K562 (cell line): Measurements from ENCODE around the gene FNDC11. TPM values are rescaled to one million over a fixed set of nuclear protein-coding genes. Genes with fewer than 3 reads are reported as not detected.

ENCODE experiments used
- CTBP1 ChIP-seq: fragments of 450-650 bp; IDR thresholded peaks from 2 replicates; pipeline ENCODE4 v1.6.1; 2016; ENCODE audit warnings: borderline replicate concordance
- E2F1 ChIP-seq: sonication (generic); formaldehyde crosslinking; IDR thresholded peaks from 2 replicates; pipeline ENCODE4 v1.8.1; 2023; ENCODE audit warnings: mild to moderate bottlenecking, missing genetic modification reagents, moderate library complexity
- GABPB1 ChIP-seq: sonication (generic); formaldehyde crosslinking; IDR thresholded peaks from 2 replicates; pipeline ENCODE4 v1.8.0; 2022; ENCODE audit warnings: mild to moderate bottlenecking, missing genetic modification reagents
- HMGN3 ChIP-seq: IDR thresholded peaks from 2 replicates; pipeline ENCODE4 v1.6.1; 2011; ENCODE audit warnings: borderline replicate concordance, low read depth, mild to moderate bottlenecking, mixed read lengths, low read length; ENCODE audit not compliant: insufficient read length; ENCODE audit errors: extremely low read depth
- ILF3 ChIP-seq: fragments of 450-650 bp; IDR thresholded peaks from 2 replicates; pipeline ENCODE4 v1.6.1; 2018; ENCODE audit warnings: antibody characterized with exemption, mild to moderate bottlenecking, moderate library complexity, borderline replicate concordance
- KAT8 ChIP-seq: fragments of 450-650 bp; IDR thresholded peaks from 2 replicates; pipeline ENCODE4 v1.6.1; 2016; ENCODE audit warnings: low read depth, mild to moderate bottlenecking
- MAFF ChIP-seq: IDR thresholded peaks from 2 replicates; pipeline ENCODE4 v1.6.1; 2012; ENCODE audit warnings: low read length, improper control_type of control experiment
- MAX ChIP-seq: sonication (generic); formaldehyde crosslinking; IDR thresholded peaks from 2 replicates; pipeline ENCODE4 v1.9.0; 2022; ENCODE audit warnings: mild to moderate bottlenecking, missing genetic modification reagents
- MTA1 ChIP-seq: fragments of 450-650 bp; IDR thresholded peaks from 2 replicates; pipeline ENCODE4 v1.6.1; 2017; ENCODE audit warnings: borderline replicate concordance
- MTA3 ChIP-seq: fragments of 450-650 bp; formaldehyde crosslinking; IDR thresholded peaks from 2 replicates; pipeline ENCODE4 v1.6.1; 2017; ENCODE audit warnings: mild to moderate bottlenecking, borderline replicate concordance
- NCOA4 ChIP-seq: fragments of 450-650 bp; IDR thresholded peaks from 2 replicates; pipeline ENCODE4 v1.6.1; 2018; ENCODE audit warnings: mild to moderate bottlenecking; ENCODE audit not compliant: partially characterized antibody
- PHB ChIP-seq: fragments of 250-450 bp; sonication (Bioruptor Pico); IDR thresholded peaks from 2 replicates; pipeline ENCODE4 v1.5.0; 2021
- STAG1 ChIP-seq: sonication (generic); formaldehyde crosslinking; IDR thresholded peaks from 2 replicates; pipeline ENCODE4 v1.5.0; 2020; ENCODE audit warnings: missing genetic modification reagents, borderline replicate concordance
- TBP ChIP-seq: optimal IDR thresholded peaks from 2 replicates; pipeline ENCODE3; 2011; ENCODE audit warnings: low read depth, low read length, improper control_type of control experiment
- TEAD2 ChIP-seq: fragments of 450-650 bp; IDR thresholded peaks from 2 replicates; pipeline ENCODE4 v1.6.1; 2016; ENCODE audit warnings: missing genetic modification characterization, control low read depth, missing compliant biosample characterization
- TOE1 ChIP-seq, 2 experiments: fragments of 450-650 bp in 1 of 2; sonication (generic) in 1 of 2; formaldehyde crosslinking in 1 of 2; IDR thresholded peaks; 2 replicates each; pipeline versions ENCODE4 v1.7.1 to v1.8.0; 2016 to 2022; ENCODE audit warnings: borderline replicate concordance in 2 of 2, mild to moderate bottlenecking in 2 of 2, antibody characterized with exemption in 1 of 2, inconsistent platforms in 1 of 2, low read depth in 1 of 2, missing genetic modification reagents in 1 of 2, moderate library complexity in 1 of 2
- TRIM24 ChIP-seq, 2 experiments: fragments of 450-650 bp; IDR thresholded peaks; 2 replicates each; pipeline ENCODE4 v1.6.1; 2016
- ZKSCAN1 ChIP-seq: fragments of 150-350 bp; IDR thresholded peaks from 2 replicates; pipeline ENCODE4 v1.6.1; 2016; ENCODE audit warnings: low read depth, low read length
- ZNF217 ChIP-seq: sonication (generic); formaldehyde crosslinking; IDR thresholded peaks from 2 replicates; pipeline ENCODE4 v1.8.0; 2022; ENCODE audit warnings: mild to moderate bottlenecking, missing genetic modification reagents
- ZNF263 ChIP-seq: sonication (generic); formaldehyde crosslinking; IDR thresholded peaks from 2 replicates; pipeline ENCODE4 v1.8.0; 2022; ENCODE audit warnings: mild to moderate bottlenecking, missing genetic modification reagents, borderline replicate concordance
- ZNF740 ChIP-seq, 3 experiments: fragments of 200-800 bp in 1 of 3; sonication (Bioruptor generic) in 1 of 3; sonication (generic) in 1 of 3; formaldehyde crosslinking in 1 of 3; IDR thresholded peaks; 2 replicates each; pipeline versions ENCODE4 v1.6.1 to v1.8.0; 2016 to 2022; ENCODE audit warnings: mild to moderate bottlenecking in 2 of 3, missing compliant biosample characterization in 2 of 3, missing genetic modification characterization in 2 of 3, missing genetic modification reagents in 1 of 3
- ZNF79 ChIP-seq: fragments of 250-450 bp; sonication (Bioruptor Pico); IDR thresholded peaks from 2 replicates; pipeline ENCODE4 v1.4.0; 2020; ENCODE audit warnings: low read depth, mild to moderate bottlenecking, moderate library complexity
- polyA plus RNA-seq, 8 experiments: library from polyadenylated mRNA; depleted of rRNA in 4 of 8; stranded (reverse) in 5 of 8; unstranded in 3 of 8; fragments of >200 nt; fragmentation: Nextera tagmentation in 2 of 8; fragmentation: Illumina TruSeq in 1 of 8; extraction: Ambion mirVana in 2 of 8; extraction: Trizol in 1 of 8; gene quantifications; 2 replicates each; pipeline versions ENCODE4 v1.2.1 to v1.2.3, GENCODE V29; 2011 to 2014; ENCODE audit warnings: inconsistent platforms in 1 of 8, missing spikeins in 1 of 8
- total RNA-seq, 7 experiments: library from RNA; depleted of rRNA in 6 of 7; stranded (reverse); fragments of >200 nt in 6 of 7; fragmentation: Illumina TruSeq in 2 of 7; extraction: Trizol in 2 of 7; gene quantifications; 2 replicates each; pipeline versions ENCODE4 v1.2.1 to v1.2.3, GENCODE V29; 2011 to 2021; ENCODE audit warnings: low replicate concordance in 1 of 7
- TF ChIP-seq, protein P1 (sequence below): fragments of 450-650 bp; IDR thresholded peaks from 2 replicates; pipeline ENCODE4 v1.7.0; 2016; ENCODE audit warnings: borderline replicate concordance

Gene FNDC11
- total and polyA plus RNA-seq, 9 of the 15 experiments (the other 6 are each of a cell fraction or from before 2014, with no cell fraction given) = 0.08 to 2.3 (median 0.64) TPM; not detected in 2

- TF ChIP-seq TBP = no peak
- TF ChIP-seq MAX (CRISPR knock-in tag) = peak; percentile 29
- TF ChIP-seq TEAD2 = no peak
- TF ChIP-seq PHB (CRISPR knock-in tag) = no peak
- TF ChIP-seq ZNF263 = no peak
- 0 out of 2 replicates have a peak, but pooled peaks have one; percentile 27 for TF ChIP-seq TOE1 (IDR thresholded peaks at IDR 0.05; ENCODE audit: borderline replicate concordance)
- TF ChIP-seq TOE1 (CRISPR knock-in tag; IDR thresholded peaks at IDR 0.05; ENCODE audit: borderline replicate concordance, low read depth) = no peak
- no peak for TF ChIP-seq TRIM24 (IDR thresholded peaks at IDR 0.05)
- no peak for TF ChIP-seq E2F1
- TF ChIP-seq ILF3 = no peak
- no peak for TF ChIP-seq NCOA4
- TF ChIP-seq, protein P1, sequence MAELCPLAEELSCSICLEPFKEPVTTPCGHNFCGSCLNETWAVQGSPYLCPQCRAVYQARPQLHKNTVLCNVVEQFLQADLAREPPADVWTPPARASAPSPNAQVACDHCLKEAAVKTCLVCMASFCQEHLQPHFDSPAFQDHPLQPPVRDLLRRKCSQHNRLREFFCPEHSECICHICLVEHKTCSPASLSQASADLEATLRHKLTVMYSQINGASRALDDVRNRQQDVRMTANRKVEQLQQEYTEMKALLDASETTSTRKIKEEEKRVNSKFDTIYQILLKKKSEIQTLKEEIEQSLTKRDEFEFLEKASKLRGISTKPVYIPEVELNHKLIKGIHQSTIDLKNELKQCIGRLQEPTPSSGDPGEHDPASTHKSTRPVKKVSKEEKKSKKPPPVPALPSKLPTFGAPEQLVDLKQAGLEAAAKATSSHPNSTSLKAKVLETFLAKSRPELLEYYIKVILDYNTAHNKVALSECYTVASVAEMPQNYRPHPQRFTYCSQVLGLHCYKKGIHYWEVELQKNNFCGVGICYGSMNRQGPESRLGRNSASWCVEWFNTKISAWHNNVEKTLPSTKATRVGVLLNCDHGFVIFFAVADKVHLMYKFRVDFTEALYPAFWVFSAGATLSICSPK = no peak
- peak; percentile 67 for TF ChIP-seq HMGN3
- TF ChIP-seq MAFF = no peak
- TF ChIP-seq ZKSCAN1 = peak; percentile 64; the same call in 1 of the 2 replicates
- peak; percentile 100 for TF ChIP-seq STAG1 (CRISPR knock-in tag)
- TF ChIP-seq GABPB1 (CRISPR knock-in tag) = peak; percentile 76
- TF ChIP-seq KAT8 = no peak
- peak; percentile 63; the same call in 1 of the 2 replicates for TF ChIP-seq CTBP1
- TF ChIP-seq ZNF79 (CRISPR knock-in tag) = no peak
- TF ChIP-seq MTA1 = no peak
- peak; percentile 53; the same call in 1 of the 2 replicates for TF ChIP-seq ZNF740 (CRISPR knock-in tag; IDR thresholded peaks at IDR 0.05)
- no peak for TF ChIP-seq ZNF740 (tag; IDR thresholded peaks at IDR 0.05)
- 0 out of 2 replicates have a peak, but pooled peaks have one; percentile 56 for TF ChIP-seq MTA3
- no peak for TF ChIP-seq ZNF217 (CRISPR knock-in tag)
These were observed 16.3 kb upstream of the FNDC11 start (continued) for GRCh38 chr20:63537525-63538203.
